Raji (cell line): ENCODE data around the gene SACM1L.
A peak's percentile ranks its signal among the peaks of the same experiment; 100 is the strongest.

Experiments
- POLR2A ChIP-seq: IDR thresholded peaks from 2 replicates; pipeline ENCODE4 v1.6.1; 2011; ENCODE audit warnings: low read depth, low read length, control low read depth; ENCODE audit not compliant: insufficient read depth

Gene SACM1L

DNA sequence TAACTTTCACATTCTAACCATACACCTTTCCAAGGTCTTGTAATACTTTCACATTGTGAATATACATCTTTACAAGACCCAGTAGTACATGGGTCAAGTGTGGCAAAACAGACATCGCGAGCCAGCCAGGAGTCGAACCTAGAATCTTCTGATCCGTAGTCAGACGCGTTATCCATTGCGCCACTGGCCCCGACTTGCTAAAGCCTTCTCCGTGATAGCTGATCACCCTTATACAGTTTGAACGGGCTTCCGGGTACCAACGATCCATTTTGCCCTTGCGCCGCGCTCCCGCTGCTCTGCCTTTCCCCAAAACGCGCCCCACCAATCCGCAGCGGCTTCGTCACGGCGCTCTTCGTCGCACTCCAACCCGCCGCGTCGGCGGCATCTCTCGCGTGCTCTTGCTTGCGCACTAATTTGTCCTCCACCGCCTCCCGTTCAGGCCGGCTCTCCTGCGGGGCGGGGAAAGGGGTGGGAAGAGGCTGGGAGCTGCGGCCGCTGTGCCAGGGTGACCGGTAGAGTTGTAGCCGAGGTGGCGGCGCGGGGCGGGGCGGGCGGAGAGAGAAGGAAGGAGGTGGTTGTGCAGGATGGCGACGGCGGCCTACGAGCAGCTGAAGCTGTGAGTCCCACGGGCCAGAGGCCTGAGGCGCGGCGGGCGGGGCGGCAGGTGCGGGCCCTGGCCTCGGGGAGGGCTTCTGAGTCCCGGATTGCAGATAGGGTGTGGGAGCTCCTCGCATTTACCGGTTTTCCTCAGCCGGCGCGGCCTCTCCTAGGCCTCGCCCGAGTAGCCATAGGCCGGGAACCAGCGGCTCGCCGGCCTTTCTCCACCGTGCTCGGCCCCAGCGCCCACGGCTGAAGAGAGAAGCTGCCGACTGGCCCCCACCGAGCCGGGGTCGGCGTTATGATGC lies at the start of gene SACM1L:
Gene SACM1L (plus strand): TSS at position 515 of the 905 bp plus-strand sequence. CDS start 70 bp downstream, at position 585.
- peak; percentile 84 for TF ChIP-seq POLR2A

- no peak for TF ChIP-seq POLR2A
Observed at GRCh38 chr3:45640091-45640507, 49.1 kb upstream of the SACM1L start.

- no peak for TF ChIP-seq POLR2A
Observed at GRCh38 chr3:45640724-45641361, 48.4 kb upstream of the SACM1L start.

- TF ChIP-seq POLR2A = no peak
Observed at GRCh38 chr3:45641756-45642155, 47.4 kb upstream of the SACM1L start.

DNA sequence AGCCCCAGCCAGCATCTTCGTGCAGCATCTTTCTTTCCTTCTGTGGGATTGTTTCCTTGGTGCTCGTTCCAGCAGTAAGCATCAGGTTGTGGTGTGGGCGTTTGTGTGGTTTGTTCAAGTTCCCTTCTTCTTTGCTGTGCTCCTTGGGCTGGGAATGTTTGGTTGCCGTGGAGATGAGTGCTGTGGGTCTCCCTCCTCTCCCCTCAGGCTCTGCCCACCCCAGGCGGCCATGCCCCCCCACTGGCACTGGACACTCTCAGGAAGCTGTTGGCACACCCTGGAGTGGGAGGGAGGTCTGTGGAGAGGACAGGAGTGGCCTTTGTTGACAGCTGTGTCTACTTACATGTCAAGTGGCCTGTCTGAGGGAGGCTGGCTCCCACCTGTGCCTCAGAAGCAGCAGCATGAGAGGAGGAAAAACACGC lies 46.5 kb upstream of the SACM1L start:
- no peak for TF ChIP-seq POLR2A

DNA sequence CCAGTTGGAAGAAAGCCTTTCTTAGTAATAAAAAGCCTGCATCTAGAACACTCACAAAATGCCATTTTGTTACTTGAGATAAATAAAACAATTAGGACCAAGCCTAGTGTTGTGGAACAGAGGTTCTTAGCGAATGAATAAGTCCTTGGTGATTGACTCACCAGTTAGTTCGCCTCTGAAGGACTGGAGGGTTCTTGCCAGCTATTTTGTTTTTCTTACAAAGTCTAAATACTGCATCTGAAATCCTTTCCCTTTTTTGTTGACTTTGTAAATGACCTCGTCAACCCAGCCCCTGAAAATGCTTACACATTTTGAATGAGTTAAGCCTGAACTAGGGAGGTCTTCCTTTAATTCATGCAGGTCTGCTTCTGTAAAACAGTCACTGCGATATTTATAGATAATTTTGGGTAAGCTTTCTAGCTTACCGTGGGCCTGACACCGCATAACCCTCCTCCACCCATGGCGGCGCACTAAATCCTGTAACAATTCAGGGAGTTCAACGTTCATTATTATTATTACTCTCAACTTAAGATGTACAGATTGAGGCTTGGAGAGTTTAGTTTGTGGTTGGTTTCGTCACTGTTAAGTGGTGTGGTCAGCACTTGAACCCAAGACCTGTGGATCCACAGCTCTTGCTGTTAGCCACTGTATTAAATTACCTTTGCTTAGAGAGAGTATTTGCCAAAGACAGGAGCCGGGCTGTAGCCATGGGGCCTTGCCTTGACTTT lies 45.0 kb upstream of the SACM1L start:
- TF ChIP-seq POLR2A = no peak

- TF ChIP-seq POLR2A = no peak
Observed at GRCh38 chr3:45644791-45645201, 44.4 kb upstream of the SACM1L start.

DNA sequence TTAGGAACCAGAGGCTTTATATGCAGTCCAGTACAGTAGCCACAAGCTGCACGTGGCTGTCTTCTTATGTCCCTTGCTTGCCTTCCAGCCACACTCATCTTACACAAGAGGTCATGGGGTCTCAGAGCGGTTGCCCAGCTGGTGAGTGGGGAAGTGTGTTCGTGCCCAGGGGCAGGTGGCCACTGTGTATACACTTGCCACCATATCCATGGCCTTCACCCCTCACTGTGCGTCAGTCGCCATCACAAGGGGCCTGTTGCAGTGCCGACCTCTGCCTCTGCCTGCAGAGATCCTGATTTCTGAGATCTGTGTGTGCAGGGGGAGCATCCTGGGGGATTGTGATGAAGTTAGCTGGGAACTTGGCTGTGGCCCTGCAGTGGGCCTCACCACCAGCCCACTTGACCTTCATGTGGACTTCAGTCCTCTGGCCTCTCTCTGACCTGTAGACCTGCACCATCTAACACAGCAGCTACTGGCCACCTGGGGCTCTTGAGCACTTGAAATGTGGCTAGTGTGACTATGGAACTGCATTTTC lies 43.1 kb upstream of the SACM1L start:
- no peak for TF ChIP-seq POLR2A

DNA sequence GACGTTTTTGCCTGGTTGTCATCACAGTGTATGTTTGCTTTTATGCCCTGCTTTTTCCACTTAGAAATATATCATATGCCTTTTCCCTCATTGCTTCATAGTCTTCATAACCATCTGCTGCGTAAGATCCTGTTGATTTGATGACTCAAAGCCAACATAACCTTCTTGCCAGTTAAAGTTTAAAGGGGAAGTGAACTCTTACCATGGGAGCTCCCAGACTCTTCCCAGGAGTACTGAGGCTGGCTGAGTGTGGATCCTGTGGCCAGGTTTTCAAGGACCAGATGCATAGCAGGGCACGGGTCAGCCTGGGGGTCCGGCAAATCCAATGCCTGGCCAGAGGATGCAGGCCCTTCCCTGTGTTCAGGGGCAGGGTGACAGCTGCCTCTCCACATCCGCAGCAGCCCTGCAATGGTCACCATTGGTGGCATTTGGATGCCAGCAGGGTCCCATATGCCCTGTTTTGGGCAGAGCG lies 42.0 kb upstream of the SACM1L start:
- no peak for TF ChIP-seq POLR2A

- no peak for TF ChIP-seq POLR2A
Observed at GRCh38 chr3:45653205-45653604, 36.0 kb upstream of the SACM1L start.

GRCh38 chr3:45654397-45654944 lies 34.7 kb upstream of the SACM1L start:
- TF ChIP-seq POLR2A = no peak

DNA sequence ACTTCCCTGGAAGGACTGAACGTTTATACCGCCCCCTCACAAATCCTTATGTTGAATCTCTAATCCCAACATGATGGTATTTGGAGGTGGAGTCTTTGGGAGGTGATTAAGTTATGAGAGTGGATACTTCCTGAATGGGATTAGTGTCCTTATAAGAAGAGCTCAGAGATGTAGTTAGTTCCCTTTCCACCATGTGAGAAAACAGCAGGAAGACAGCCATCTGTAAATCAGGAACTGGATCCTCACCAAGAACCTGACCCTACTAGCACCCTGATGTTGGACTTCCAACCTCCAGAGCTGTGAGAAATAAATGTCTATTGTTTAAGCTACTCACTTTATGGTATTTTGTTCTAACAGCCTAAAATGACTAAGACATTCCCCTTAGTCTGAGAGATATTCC lies 33.3 kb upstream of the SACM1L start:
- TF ChIP-seq POLR2A = no peak

DNA sequence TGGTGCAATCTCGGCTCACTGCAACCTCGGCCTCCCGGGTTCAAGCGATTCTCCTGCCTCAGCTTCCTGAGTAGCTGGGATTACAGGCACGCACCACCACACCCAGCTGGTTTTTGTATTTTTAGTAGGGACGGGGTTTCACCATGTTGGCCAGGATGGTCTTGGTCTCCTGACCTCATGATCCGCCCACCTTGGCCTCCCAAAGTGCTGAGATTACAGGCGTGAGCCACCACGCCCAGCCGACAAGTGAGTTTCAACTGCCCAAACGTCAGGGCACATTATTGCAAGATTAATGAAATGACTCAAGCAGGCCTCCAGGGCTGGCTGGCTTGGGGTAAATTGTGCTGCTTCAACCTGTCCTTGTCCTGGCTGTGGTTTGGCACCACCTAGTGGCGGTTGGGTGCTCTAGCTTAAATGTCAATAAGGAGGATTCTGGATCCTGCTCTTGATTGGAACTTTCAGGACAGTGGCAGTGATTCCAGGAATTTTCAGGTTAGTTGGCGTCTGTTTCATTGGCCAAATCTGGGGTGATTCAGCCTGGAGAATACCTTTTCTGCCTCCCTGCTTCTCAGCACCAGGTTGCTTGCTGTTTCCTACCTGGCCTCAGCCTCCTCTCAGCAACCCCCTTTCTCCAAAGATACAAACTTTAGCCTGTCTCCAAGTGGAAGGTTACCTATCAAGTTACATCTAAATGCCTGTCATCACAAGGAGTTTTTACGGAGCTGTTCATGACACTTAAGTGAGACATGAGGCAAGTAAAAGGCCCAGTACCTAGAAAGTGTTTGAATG lies 32.4 kb upstream of the SACM1L start:
- TF ChIP-seq POLR2A = no peak

DNA sequence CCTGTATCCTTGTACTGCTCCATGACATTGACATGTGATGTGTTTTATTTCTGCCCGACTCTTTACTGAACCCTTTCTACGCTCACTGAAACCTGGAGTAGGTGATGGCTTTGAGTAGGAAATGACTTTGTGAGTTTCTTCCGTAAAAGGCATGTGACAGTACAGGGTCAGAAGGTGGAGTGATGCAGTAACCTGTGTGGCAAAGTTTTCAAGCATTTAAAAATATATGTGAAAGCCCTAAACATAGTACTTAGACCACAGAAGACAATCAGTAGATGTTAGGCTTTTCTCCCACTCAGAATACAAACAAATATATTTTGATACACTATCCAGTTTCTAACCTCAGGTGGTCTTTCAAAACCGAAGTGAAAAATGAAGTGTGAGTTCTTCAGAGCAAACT lies 31.3 kb upstream of the SACM1L start:
- TF ChIP-seq POLR2A = no peak
